HCT116 (cell line): Measurements from ENCODE around the gene PLB1.

Experiments used
- EZH2 ChIP-seq: fragments of 200-600 bp; sonication (generic); IDR thresholded peaks from 2 replicates; pipeline ENCODE4 v1.6.1; 2017; ENCODE audit warnings: antibody characterized with exemption, mixed run types
- EZH2phosphoT487 ChIP-seq: fragments of 200-600 bp; IDR thresholded peaks from 2 replicates; pipeline ENCODE4 v1.6.1; 2018; ENCODE audit warnings: antibody characterized with exemption, borderline replicate concordance
- POLR2A ChIP-seq: IDR thresholded peaks from 2 replicates; pipeline ENCODE4 v1.7.0; 2011; ENCODE audit warnings: borderline replicate concordance; ENCODE audit not compliant: insufficient read depth, insufficient read length; ENCODE audit errors: extremely low read depth
- POLR2AphosphoS5 ChIP-seq: IDR thresholded peaks from 2 replicates; pipeline ENCODE4 v1.6.1; 2011; ENCODE audit warnings: mild to moderate bottlenecking, low read depth, low read length, moderate library complexity
- SP1 ChIP-seq: IDR thresholded peaks from 2 replicates; pipeline ENCODE4 v1.6.1; 2012; ENCODE audit warnings: low read depth
- SRF ChIP-seq: IDR thresholded peaks from 2 replicates; pipeline ENCODE4 v1.6.1; 2012; ENCODE audit warnings: low read depth
- ZFX ChIP-seq: fragments of 450-650 bp; IDR thresholded peaks from 2 replicates; pipeline ENCODE4 v1.6.1; 2017
- ZNF274 ChIP-seq: fragments of 200-500 bp; sonication (Bioruptor generic); IDR thresholded peaks from 2 replicates; pipeline ENCODE4 v1.6.1; 2014; ENCODE audit warnings: mild to moderate bottlenecking, low read depth, low read length, inconsistent platforms
- TF ChIP-seq, protein P1 (sequence below): IDR thresholded peaks from 2 replicates; pipeline ENCODE4 v1.6.1; 2011; ENCODE audit warnings: mild to moderate bottlenecking, low read length, moderate library complexity; ENCODE audit not compliant: insufficient replicate concordance; ENCODE audit errors: extremely low read depth
- TF ChIP-seq, protein P2 (sequence below): IDR thresholded peaks from 2 replicates; pipeline ENCODE4 v1.6.1; 2012; ENCODE audit warnings: low read depth
- TF ChIP-seq, protein P3 (sequence below), 3 experiments: fragments of 200-600 bp in 1 of 3; sonication (generic) in 1 of 3; IDR thresholded peaks in 2 of 3; conservative IDR thresholded peaks in 1 of 3; 2 replicates each; pipeline ENCODE4 v1.5.1; 2012 to 2017; ENCODE audit warnings: low read depth in 2 of 3, low read length in 2 of 3, antibody characterized with exemption in 1 of 3, borderline replicate concordance in 1 of 3, control low read depth in 1 of 3, mild to moderate bottlenecking in 1 of 3, mixed read lengths in 1 of 3, mixed run types in 1 of 3, moderate library complexity in 1 of 3; ENCODE audit not compliant: insufficient read depth in 1 of 3

DNA sequence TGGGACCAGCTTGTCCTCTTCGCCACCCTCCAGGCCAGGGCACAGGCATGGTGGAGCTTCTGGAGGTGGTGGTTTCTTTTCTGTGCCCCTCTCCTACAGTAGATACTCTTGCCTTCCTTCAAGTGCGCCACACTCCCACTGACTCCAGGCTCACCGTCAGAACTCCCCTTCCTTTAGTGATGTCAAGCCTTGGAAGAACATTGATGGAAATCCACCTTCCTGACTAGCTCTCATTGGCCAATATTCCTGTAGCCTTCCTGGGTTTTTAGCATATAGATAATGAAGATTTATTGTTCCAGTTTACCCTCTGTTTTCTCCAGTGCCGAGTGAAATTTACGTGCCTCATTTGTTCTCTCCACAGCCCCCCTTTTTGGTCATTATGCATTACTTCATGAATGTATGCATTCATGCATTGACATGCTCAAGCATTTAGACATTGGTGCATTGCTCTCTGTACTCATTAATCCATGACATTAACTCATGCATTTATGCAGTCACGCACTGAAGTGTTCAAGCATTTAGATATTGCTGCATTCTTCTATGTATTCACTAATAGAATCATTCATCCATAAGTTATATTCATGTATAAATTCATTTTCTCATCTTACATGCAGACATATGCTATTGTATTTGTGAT lies 37.3 kb downstream of the PLB1 start:
- TF ChIP-seq, protein P1, sequence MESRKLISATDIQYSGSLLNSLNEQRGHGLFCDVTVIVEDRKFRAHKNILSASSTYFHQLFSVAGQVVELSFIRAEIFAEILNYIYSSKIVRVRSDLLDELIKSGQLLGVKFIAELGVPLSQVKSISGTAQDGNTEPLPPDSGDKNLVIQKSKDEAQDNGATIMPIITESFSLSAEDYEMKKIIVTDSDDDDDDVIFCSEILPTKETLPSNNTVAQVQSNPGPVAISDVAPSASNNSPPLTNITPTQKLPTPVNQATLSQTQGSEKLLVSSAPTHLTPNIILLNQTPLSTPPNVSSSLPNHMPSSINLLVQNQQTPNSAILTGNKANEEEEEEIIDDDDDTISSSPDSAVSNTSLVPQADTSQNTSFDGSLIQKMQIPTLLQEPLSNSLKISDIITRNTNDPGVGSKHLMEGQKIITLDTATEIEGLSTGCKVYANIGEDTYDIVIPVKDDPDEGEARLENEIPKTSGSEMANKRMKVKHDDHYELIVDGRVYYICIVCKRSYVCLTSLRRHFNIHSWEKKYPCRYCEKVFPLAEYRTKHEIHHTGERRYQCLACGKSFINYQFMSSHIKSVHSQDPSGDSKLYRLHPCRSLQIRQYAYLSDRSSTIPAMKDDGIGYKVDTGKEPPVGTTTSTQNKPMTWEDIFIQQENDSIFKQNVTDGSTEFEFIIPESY = no peak
- TF ChIP-seq, protein P2, sequence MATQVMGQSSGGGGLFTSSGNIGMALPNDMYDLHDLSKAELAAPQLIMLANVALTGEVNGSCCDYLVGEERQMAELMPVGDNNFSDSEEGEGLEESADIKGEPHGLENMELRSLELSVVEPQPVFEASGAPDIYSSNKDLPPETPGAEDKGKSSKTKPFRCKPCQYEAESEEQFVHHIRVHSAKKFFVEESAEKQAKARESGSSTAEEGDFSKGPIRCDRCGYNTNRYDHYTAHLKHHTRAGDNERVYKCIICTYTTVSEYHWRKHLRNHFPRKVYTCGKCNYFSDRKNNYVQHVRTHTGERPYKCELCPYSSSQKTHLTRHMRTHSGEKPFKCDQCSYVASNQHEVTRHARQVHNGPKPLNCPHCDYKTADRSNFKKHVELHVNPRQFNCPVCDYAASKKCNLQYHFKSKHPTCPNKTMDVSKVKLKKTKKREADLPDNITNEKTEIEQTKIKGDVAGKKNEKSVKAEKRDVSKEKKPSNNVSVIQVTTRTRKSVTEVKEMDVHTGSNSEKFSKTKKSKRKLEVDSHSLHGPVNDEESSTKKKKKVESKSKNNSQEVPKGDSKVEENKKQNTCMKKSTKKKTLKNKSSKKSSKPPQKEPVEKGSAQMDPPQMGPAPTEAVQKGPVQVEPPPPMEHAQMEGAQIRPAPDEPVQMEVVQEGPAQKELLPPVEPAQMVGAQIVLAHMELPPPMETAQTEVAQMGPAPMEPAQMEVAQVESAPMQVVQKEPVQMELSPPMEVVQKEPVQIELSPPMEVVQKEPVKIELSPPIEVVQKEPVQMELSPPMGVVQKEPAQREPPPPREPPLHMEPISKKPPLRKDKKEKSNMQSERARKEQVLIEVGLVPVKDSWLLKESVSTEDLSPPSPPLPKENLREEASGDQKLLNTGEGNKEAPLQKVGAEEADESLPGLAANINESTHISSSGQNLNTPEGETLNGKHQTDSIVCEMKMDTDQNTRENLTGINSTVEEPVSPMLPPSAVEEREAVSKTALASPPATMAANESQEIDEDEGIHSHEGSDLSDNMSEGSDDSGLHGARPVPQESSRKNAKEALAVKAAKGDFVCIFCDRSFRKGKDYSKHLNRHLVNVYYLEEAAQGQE = no peak
- TF ChIP-seq POLR2A = no peak
- TF ChIP-seq, protein P3, sequence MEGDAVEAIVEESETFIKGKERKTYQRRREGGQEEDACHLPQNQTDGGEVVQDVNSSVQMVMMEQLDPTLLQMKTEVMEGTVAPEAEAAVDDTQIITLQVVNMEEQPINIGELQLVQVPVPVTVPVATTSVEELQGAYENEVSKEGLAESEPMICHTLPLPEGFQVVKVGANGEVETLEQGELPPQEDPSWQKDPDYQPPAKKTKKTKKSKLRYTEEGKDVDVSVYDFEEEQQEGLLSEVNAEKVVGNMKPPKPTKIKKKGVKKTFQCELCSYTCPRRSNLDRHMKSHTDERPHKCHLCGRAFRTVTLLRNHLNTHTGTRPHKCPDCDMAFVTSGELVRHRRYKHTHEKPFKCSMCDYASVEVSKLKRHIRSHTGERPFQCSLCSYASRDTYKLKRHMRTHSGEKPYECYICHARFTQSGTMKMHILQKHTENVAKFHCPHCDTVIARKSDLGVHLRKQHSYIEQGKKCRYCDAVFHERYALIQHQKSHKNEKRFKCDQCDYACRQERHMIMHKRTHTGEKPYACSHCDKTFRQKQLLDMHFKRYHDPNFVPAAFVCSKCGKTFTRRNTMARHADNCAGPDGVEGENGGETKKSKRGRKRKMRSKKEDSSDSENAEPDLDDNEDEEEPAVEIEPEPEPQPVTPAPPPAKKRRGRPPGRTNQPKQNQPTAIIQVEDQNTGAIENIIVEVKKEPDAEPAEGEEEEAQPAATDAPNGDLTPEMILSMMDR (IDR thresholded peaks at IDR 0.05 in 2 of 3, conservative IDR thresholded peaks at IDR 0.05 in 1 of 3; ENCODE audit: borderline replicate concordance in 1 of 3, insufficient read depth in 1 of 3, low read depth in 2 of 3, low read length in 2 of 3) = no peak
- TF ChIP-seq EZH2 = no peak
- no peak for TF ChIP-seq SP1
- no peak for TF ChIP-seq ZNF274
- TF ChIP-seq ZFX = no peak
- TF ChIP-seq POLR2AphosphoS5 = no peak
- TF ChIP-seq EZH2phosphoT487 = no peak
- TF ChIP-seq SRF = no peak
